GM12878 (cell line): ENCODE measurements around the gene GLT8D2. TPM values are rescaled to one million over a fixed set of nuclear protein-coding genes. Genes with fewer than 3 reads are reported as not detected.
"Not testable (repeated sequence)": the region's sequence is repeated elsewhere in the genome, so short reads cannot be mapped to it uniquely, and the experiment has no call there.

Source experiments
- ATAC-seq: fragments of 200-7000 bp; cut with Tn5 transposase; 3 replicates; pipeline ENCODE4 v1.9.1; 2020; ENCODE audit warnings: mild to moderate bottlenecking, moderate library complexity
- BruUV-seq: library from RNA; stranded (reverse); fragments of 400-500 nt; replicated peaks from 2 replicates; lab custom pipeline; 2021; lab: Mats Ljungman, UMichigan
- CTCF ChIA-PET: fragments of 300-600 bp; sonication (Branson Sonifier 250); formaldehyde crosslinking; extraction: SDS; loops from one replicate; lab custom pipeline; 2021; ENCODE audit warnings: inconsistent platforms; lab: Yijun Ruan, JAX
- POLR2A ChIA-PET: fragments of 350-600 bp; formaldehyde crosslinking; extraction: SDS; loops from one replicate; lab custom pipeline; 2021; ENCODE audit warnings: inconsistent platforms; lab: Charles Lee
- RAD21 ChIA-PET: fragments of 300-600 bp; sonication (Branson Sonifier 250); formaldehyde crosslinking; loops from one replicate; lab custom pipeline; 2023; ENCODE audit warnings: antibody characterized with exemption; ENCODE audit not compliant: unreplicated experiment; lab: Charles Lee
- SMC1A ChIA-PET: fragments of 300-600 bp; sonication (Branson Sonifier 250); formaldehyde crosslinking; loops from one replicate; lab custom pipeline; 2023; ENCODE audit not compliant: unreplicated experiment, uncharacterized antibody; lab: Charles Lee
- DNase-seq: peaks from one replicate; pipeline ENCODE4 v3.0.0-alpha.2; 2011; ENCODE audit warnings: low read depth, low spot score
- FAIRE-seq: peaks from 3 replicates; lab custom pipeline; 2011; peaks lifted over from hg19 to GRCh38; lab: Jason Lieb, UNC
- H2AFZ ChIP-seq: 2 replicates; pipeline ENCODE4 v1.6.0; 2011; ENCODE audit warnings: low read depth, low read length, control low read depth; ENCODE audit not compliant: control insufficient read depth
- H3K27ac ChIP-seq: 2 replicates; pipeline ENCODE4 v1.5.1; 2011; ENCODE audit warnings: control low read depth; ENCODE audit not compliant: control insufficient read depth, insufficient read depth
- H3K27me3 ChIP-seq, 2 experiments: replicated peaks in 1 of 2; 2 replicates each; pipeline versions ENCODE4 v1.6.0 to v1.6.1; 2011; ENCODE audit warnings: low read length in 1 of 2; ENCODE audit not compliant: control insufficient read depth in 2 of 2, insufficient read depth in 2 of 2
- H3K36me3 ChIP-seq, 2 experiments: 2 replicates each; pipeline ENCODE4 v1.5.1; 2011; ENCODE audit warnings: low read length in 1 of 2; ENCODE audit not compliant: control insufficient read depth in 2 of 2, insufficient read depth in 2 of 2
- H3K4me1 ChIP-seq: 2 replicates; pipeline ENCODE4 v1.6.1; 2011; ENCODE audit warnings: mild to moderate bottlenecking, low read length, moderate library complexity, mixed read lengths; ENCODE audit not compliant: control insufficient read depth, insufficient read depth
- H3K4me2 ChIP-seq: 2 replicates; pipeline ENCODE4 v1.6.0; 2011; ENCODE audit warnings: control low read depth; ENCODE audit not compliant: control insufficient read depth, insufficient read depth
- H3K4me3 ChIP-seq: fragments of 200-600 bp; sonication (generic); 2 replicates; pipeline ENCODE4 v1.5.1; 2016
- H3K79me2 ChIP-seq: 2 replicates; pipeline ENCODE4 v1.6.0; 2011; ENCODE audit warnings: low read length; ENCODE audit not compliant: control insufficient read depth, insufficient read depth
- H3K9ac ChIP-seq: 2 replicates; pipeline ENCODE4 v1.8.0; 2011; ENCODE audit warnings: low read length, control low read depth, mixed read lengths; ENCODE audit not compliant: control insufficient read depth, insufficient read depth
- H3K9me3 ChIP-seq: replicated peaks from 3 replicates; pipeline ENCODE4 v1.5.1; 2011; ENCODE audit warnings: mild to moderate bottlenecking, low read length; ENCODE audit not compliant: control insufficient read depth, insufficient read depth
- H4K20me1 ChIP-seq: 2 replicates; pipeline ENCODE4 v1.6.0; 2011; ENCODE audit not compliant: control insufficient read depth, insufficient read depth
- BCL3 ChIP-seq: IDR thresholded peaks from 2 replicates; pipeline ENCODE4 v1.6.1; 2011; ENCODE audit warnings: borderline replicate concordance, low read depth, mild to moderate bottlenecking, moderate library complexity, low read length; ENCODE audit not compliant: insufficient read depth, poor library complexity, severe bottlenecking
- CBX3 ChIP-seq: fragments of 200-600 bp; sonication (generic); IDR thresholded peaks from 2 replicates; pipeline ENCODE4 v1.6.1; 2016; ENCODE audit warnings: low read depth, borderline replicate concordance
- IRF5 ChIP-seq: fragments of 450-650 bp; IDR thresholded peaks from 2 replicates; pipeline ENCODE4 v1.6.1; 2017; ENCODE audit warnings: borderline replicate concordance
- PKNOX1 ChIP-seq: fragments of 450-650 bp; IDR thresholded peaks from 2 replicates; pipeline ENCODE4 v1.6.1; 2016; ENCODE audit warnings: mild to moderate bottlenecking
- WGBS: methylation state at CpG from one replicate; pipeline ENCODE4 v1.1.6; 2016; ENCODE audit warnings: low lambda C conversion rate; ENCODE audit not compliant: insufficient replicate concordance, insufficient coverage; ENCODE audit errors: missing lambda C conversion rate; 5-methylcytosine and 5-hydroxymethylcytosine counted together
- in situ Hi-C: fragments of 300-500 bp; cut with MboI; formaldehyde crosslinking; loops from 9 replicates; pipeline ENCODE4 v1.14.3; 2018; ENCODE audit warnings: mixed read lengths
- intact Hi-C: fragments of 100-400 bp; cut with micrococcal nuclease; formaldehyde crosslinking; loops from one replicate; pipeline ENCODE4 v1.14.2; 2022; ENCODE audit not compliant: unreplicated experiment
- polyA plus RNA-seq, 11 experiments: library from polyadenylated mRNA; depleted of rRNA in 4 of 11; unstranded in 6 of 11; stranded (reverse) in 5 of 11; fragments of >200 nt; fragmentation: Nextera tagmentation in 4 of 11; fragmentation: Illumina TruSeq in 1 of 11; extraction: Ambion mirVana in 4 of 11; extraction: Trizol in 1 of 11; gene quantifications; 1 replicate in 1 of 11; 2 replicates in 10 of 11; pipeline versions ENCODE4 v1.2.1 to v1.2.3, GENCODE V29; 2011 to 2016; ENCODE audit warnings: inconsistent platforms in 2 of 11, missing spikeins in 2 of 11, low read depth in 1 of 11
- total RNA-seq, 4 experiments: library from RNA; depleted of rRNA in 3 of 4; stranded (reverse); fragments of >200 nt in 3 of 4; fragmentation: Illumina TruSeq in 1 of 4; extraction: Trizol in 1 of 4; gene quantifications; 2 replicates each; pipeline versions ENCODE4 v1.2.1 to v1.2.3, GENCODE V29; 2013 to 2021

GLT8D2 gene
- total and polyA plus RNA-seq, 10 of the 15 experiments (the other 5 are each of a cell fraction or from before 2014, with no cell fraction given) = 0.06 to 0.80 (median 0.37) TPM; not detected in 1

GRCh38 chr12:104021862-104022261 lies 28.1 kb downstream of the GLT8D2 start:
- H3K27ac ChIP-seq, H3K36me3 ChIP-seq, POLR2A ChIA-PET, FAIRE-seq, intact Hi-C loops, H3K27me3 ChIP-seq, in situ Hi-C loops, H2AFZ ChIP-seq, H3K4me3 ChIP-seq, RAD21 ChIA-PET, H4K20me1 ChIP-seq, ATAC-seq, DNase-seq, BruUV-seq, H3K9me3 ChIP-seq, H3K4me1 ChIP-seq, SMC1A ChIA-PET, H3K79me2 ChIP-seq, H3K9ac ChIP-seq, H3K4me2 ChIP-seq: not testable (repeated sequence)
- CTCF ChIA-PET = interaction anchor here (1.0 kb wide), 1 partner anchor 15 kb away, joined by 3 read pairs; no protein-coding TSS in a partner anchor
- WGBS = 0% methylated on average over 1 of the region's 1 CpG

GRCh38 chr12:104012331-104012730 lies 37.7 kb downstream of the GLT8D2 start:
- H3K4me3 ChIP-seq = no peak overlapping the region
- ChIA-PET POLR2A (no interaction called here), CTCF (no interaction called here), RAD21 (no interaction called here), SMC1A (interaction anchor here (0.9 kb wide), 1 partner anchor 16 kb away, joined by 3 read pairs; no protein-coding TSS in a partner anchor)
- H3K27ac ChIP-seq = no peak overlapping the region
- no peaks in the 10 kb centered on the region for H4K20me1 ChIP-seq
- no peaks in the 10 kb centered on the region for H3K4me1 ChIP-seq
- no peak overlapping the region for H3K9ac ChIP-seq
- in situ Hi-C loops (no loop called here), intact Hi-C loops (no loop called here)
- no peaks in the 10 kb centered on the region for H3K27me3 ChIP-seq
- ATAC-seq = no peak
- BruUV-seq = no TSS peak
- H3K9me3 ChIP-seq = no peaks in the 10 kb centered on the region; the same call in 1 of the 3 replicates
- H3K79me2 ChIP-seq = no peaks in the 10 kb centered on the region
- WGBS = 54% methylated on average over 4 of the region's 4 CpGs
- H2AFZ ChIP-seq = no peak overlapping the region
- DNase-seq = no peak
- FAIRE-seq = no peak
- H3K4me2 ChIP-seq = no peak overlapping the region
- no peak for TF ChIP-seq CBX3
- no peak for TF ChIP-seq BCL3
- TF ChIP-seq IRF5 = no peak
- TF ChIP-seq PKNOX1 = no peak
- no peaks in the 10 kb centered on the region for H3K36me3 ChIP-seq
